ENCODE results near the gene OPA1.

OPA1 gene

GRCh38 chr3:193650585-193650984 is 57.6 kb downstream of the OPA1 start:
- no peak for TF ChIP-seq FOXM1 (IDR thresholded peaks at IDR 0.05; ENCODE audit: borderline replicate concordance, low read depth)
- TF ChIP-seq, protein P1, sequence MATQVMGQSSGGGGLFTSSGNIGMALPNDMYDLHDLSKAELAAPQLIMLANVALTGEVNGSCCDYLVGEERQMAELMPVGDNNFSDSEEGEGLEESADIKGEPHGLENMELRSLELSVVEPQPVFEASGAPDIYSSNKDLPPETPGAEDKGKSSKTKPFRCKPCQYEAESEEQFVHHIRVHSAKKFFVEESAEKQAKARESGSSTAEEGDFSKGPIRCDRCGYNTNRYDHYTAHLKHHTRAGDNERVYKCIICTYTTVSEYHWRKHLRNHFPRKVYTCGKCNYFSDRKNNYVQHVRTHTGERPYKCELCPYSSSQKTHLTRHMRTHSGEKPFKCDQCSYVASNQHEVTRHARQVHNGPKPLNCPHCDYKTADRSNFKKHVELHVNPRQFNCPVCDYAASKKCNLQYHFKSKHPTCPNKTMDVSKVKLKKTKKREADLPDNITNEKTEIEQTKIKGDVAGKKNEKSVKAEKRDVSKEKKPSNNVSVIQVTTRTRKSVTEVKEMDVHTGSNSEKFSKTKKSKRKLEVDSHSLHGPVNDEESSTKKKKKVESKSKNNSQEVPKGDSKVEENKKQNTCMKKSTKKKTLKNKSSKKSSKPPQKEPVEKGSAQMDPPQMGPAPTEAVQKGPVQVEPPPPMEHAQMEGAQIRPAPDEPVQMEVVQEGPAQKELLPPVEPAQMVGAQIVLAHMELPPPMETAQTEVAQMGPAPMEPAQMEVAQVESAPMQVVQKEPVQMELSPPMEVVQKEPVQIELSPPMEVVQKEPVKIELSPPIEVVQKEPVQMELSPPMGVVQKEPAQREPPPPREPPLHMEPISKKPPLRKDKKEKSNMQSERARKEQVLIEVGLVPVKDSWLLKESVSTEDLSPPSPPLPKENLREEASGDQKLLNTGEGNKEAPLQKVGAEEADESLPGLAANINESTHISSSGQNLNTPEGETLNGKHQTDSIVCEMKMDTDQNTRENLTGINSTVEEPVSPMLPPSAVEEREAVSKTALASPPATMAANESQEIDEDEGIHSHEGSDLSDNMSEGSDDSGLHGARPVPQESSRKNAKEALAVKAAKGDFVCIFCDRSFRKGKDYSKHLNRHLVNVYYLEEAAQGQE (IDR thresholded peaks at IDR 0.05; ENCODE audit: low read depth): no peak
- no peak for TF ChIP-seq EP300 (IDR thresholded peaks at IDR 0.05; ENCODE audit: borderline replicate concordance)

GRCh38 chr3:193655831-193656433 is 62.9 kb downstream of the OPA1 start:
- TF ChIP-seq TEAD4 (IDR thresholded peaks at IDR 0.05) (no peak), YY1 (IDR thresholded peaks at IDR 0.05; ENCODE audit: low read depth) (no peak), EGR1 (IDR thresholded peaks at IDR 0.05) (no peak), CREB1 (IDR thresholded peaks at IDR 0.05; ENCODE audit: low read depth) (no peak), ZBTB7A (IDR thresholded peaks at IDR 0.05; ENCODE audit: low read depth) (no peak), USF1 (IDR thresholded peaks at IDR 0.05) (no peak), RAD21 (IDR thresholded peaks at IDR 0.05; ENCODE audit: low read depth) (no peak), TAF1 (IDR thresholded peaks at IDR 0.05; ENCODE audit: low read depth) (no peak), FOXM1 (IDR thresholded peaks at IDR 0.05; ENCODE audit: borderline replicate concordance, low read depth) (no peak), MAX (IDR thresholded peaks at IDR 0.05) (no peak), NFIC (IDR thresholded peaks at IDR 0.05) (no peak), EP300 (IDR thresholded peaks at IDR 0.05; ENCODE audit: borderline replicate concordance) (no peak)

DNA sequence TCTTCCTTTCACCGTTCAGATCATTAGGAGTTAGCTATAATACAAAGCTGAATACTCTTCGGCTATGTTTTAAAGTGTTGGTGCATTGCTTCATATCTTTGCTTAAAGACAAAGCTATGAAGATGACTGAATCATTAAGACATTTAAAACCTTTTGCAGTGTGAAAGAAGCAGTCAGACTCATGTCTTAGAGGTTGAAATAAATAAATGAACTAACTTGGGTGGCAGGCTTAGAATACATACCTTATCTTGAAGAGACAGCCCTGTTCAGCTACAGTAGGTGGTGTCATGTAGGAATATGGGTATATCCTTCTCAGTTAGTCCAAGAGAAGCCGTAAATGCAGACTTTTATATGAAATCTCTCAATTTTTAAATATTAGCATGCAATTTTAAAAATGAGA is 63.4 kb downstream of the OPA1 start:
- TF ChIP-seq TEAD4 (IDR thresholded peaks at IDR 0.05): no peak
- no peak for TF ChIP-seq RAD21 (IDR thresholded peaks at IDR 0.05; ENCODE audit: low read depth)
- no peak for TF ChIP-seq ZBTB7A (IDR thresholded peaks at IDR 0.05; ENCODE audit: low read depth)
- no peak for TF ChIP-seq NFIC (IDR thresholded peaks at IDR 0.05)
- TF ChIP-seq FOXM1 (IDR thresholded peaks at IDR 0.05; ENCODE audit: borderline replicate concordance, low read depth): no peak
- TF ChIP-seq TCF12 (IDR thresholded peaks at IDR 0.05; ENCODE audit: low read depth): no peak
- TF ChIP-seq EP300 (IDR thresholded peaks at IDR 0.05; ENCODE audit: borderline replicate concordance): no peak
- TF ChIP-seq EGR1 (IDR thresholded peaks at IDR 0.05): no peak
- TF ChIP-seq, protein P1 (IDR thresholded peaks at IDR 0.05; ENCODE audit: low read depth): no peak
- no peak for TF ChIP-seq TAF1 (IDR thresholded peaks at IDR 0.05; ENCODE audit: low read depth)
- TF ChIP-seq USF1 (IDR thresholded peaks at IDR 0.05): no peak
- no peak for TF ChIP-seq YY1 (IDR thresholded peaks at IDR 0.05; ENCODE audit: low read depth)
- TF ChIP-seq MAX (IDR thresholded peaks at IDR 0.05): no peak
- TF ChIP-seq CREB1 (IDR thresholded peaks at IDR 0.05; ENCODE audit: low read depth): no peak
- TF ChIP-seq CEBPB (IDR thresholded peaks at IDR 0.05): no peak

DNA sequence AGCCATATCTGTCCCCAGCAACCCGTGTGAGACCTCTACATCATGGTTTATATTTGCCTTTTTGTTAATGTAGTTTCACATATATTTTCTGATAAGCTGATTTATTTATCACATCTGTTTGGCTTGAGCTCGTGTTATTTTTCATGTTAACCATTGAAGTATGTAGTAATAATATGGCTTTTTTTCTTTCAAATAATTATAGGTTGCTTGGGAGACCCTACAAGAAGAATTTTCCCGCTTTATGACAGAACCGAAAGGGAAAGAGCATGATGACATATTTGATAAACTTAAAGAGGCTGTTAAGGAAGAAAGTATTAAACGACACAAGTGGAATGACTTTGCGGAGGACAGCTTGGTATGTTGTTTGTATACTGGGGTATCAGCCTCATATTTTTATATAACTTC is 63.9 kb downstream of the OPA1 start:
- no peak for TF ChIP-seq YY1 (IDR thresholded peaks at IDR 0.05; ENCODE audit: low read depth)
- TF ChIP-seq FOXM1 (IDR thresholded peaks at IDR 0.05; ENCODE audit: borderline replicate concordance, low read depth): no peak
- no peak for TF ChIP-seq MAX (IDR thresholded peaks at IDR 0.05)
- no peak for TF ChIP-seq EGR1 (IDR thresholded peaks at IDR 0.05)
- TF ChIP-seq USF1 (IDR thresholded peaks at IDR 0.05): no peak
- TF ChIP-seq CREB1 (IDR thresholded peaks at IDR 0.05; ENCODE audit: low read depth): no peak
- no peak for TF ChIP-seq RAD21 (IDR thresholded peaks at IDR 0.05; ENCODE audit: low read depth)
- no peak for TF ChIP-seq TEAD4 (IDR thresholded peaks at IDR 0.05)
- no peak for TF ChIP-seq ZBTB7A (IDR thresholded peaks at IDR 0.05; ENCODE audit: low read depth)
- TF ChIP-seq EP300 (IDR thresholded peaks at IDR 0.05; ENCODE audit: borderline replicate concordance): no peak
- TF ChIP-seq TAF1 (IDR thresholded peaks at IDR 0.05; ENCODE audit: low read depth): no peak
- TF ChIP-seq, protein P1 (IDR thresholded peaks at IDR 0.05; ENCODE audit: low read depth): no peak
- TF ChIP-seq CEBPB (IDR thresholded peaks at IDR 0.05): no peak
